Stimulated activated CD8-positive, alpha-beta memory T cell treated with anti-CD3 and anti-CD28 coated beads, Interleukin-2, amount 100 ng/mL, for 1 hour (primary cell): ENCODE measurements around the gene ATXN2.
"Not testable (repeated sequence)": the region's sequence is repeated elsewhere in the genome, so short reads cannot be mapped to it uniquely, and the experiment has no call there.

Experiments used
- DNase-seq, 2 donors: peaks; one replicate each; pipeline ENCODE4 v3.0.0-alpha.2; 2020; ENCODE audit warnings: low read depth in 2 of 2

ATXN2 gene

GRCh38 chr12:111598637-111599452, at the start of gene ATXN2:
ATXN2 (minus strand) TSS chr12:111599315; CDS start chr12:111599034, 281 bp downstream.
- peak; percentile 33 to 58 for DNase-seq

- no peak for DNase-seq
Measured at GRCh38 chr12:111645433-111645832, 46.3 kb upstream of the ATXN2 start.

- no peak for DNase-seq
Measured at GRCh38 chr12:111643427-111643826, 44.3 kb upstream of the ATXN2 start.

GRCh38 chr12:111642681-111643426, 43.7 kb upstream of the ATXN2 start:
- DNase-seq, result no peak

GRCh38 chr12:111640506-111640905, 41.4 kb upstream of the ATXN2 start:
- DNase-seq, result no peak

GRCh38 chr12:111638556-111638955, 39.4 kb upstream of the ATXN2 start:
- DNase-seq, result no peak

GRCh38 chr12:111636209-111636945, 37.3 kb upstream of the ATXN2 start:
- no peak for DNase-seq

- DNase-seq, result no peak
Measured at GRCh38 chr12:111635524-111635923, 36.4 kb upstream of the ATXN2 start.

- DNase-seq, result no peak
Measured at GRCh38 chr12:111628505-111629260, 29.6 kb upstream of the ATXN2 start.

GRCh38 chr12:111626230-111626629, 27.1 kb upstream of the ATXN2 start:
- DNase-seq, result no peak

GRCh38 chr12:111624540-111624939, 25.4 kb upstream of the ATXN2 start:
- no peak for DNase-seq

- DNase-seq, result not testable (repeated sequence)
Measured at GRCh38 chr12:111617841-111618240, 18.7 kb upstream of the ATXN2 start.

- DNase-seq, result no peak
Measured at GRCh38 chr12:111616177-111616623, 17.1 kb upstream of the ATXN2 start.

- DNase-seq, result no peak
Measured at GRCh38 chr12:111607239-111607638, 8.1 kb upstream of the ATXN2 start.

- no peak for DNase-seq
Measured at GRCh38 chr12:111606767-111607230, 7.7 kb upstream of the ATXN2 start.

GRCh38 chr12:111605911-111606766, 7.0 kb upstream of the ATXN2 start:
- DNase-seq, result no peak

GRCh38 chr12:111602857-111603256, 3.7 kb upstream of the ATXN2 start:
- DNase-seq, result not testable (repeated sequence)

- DNase-seq, result no peak
Measured at GRCh38 chr12:111602348-111602747, 3.2 kb upstream of the ATXN2 start.

- DNase-seq, result not testable (repeated sequence)
Measured at GRCh38 chr12:111600986-111601385, 1.9 kb upstream of the ATXN2 start.

- DNase-seq, result no peak
Measured at GRCh38 chr12:111600205-111600642, 1.1 kb upstream of the ATXN2 start.
